GM21423 (cell line): ENCODE results near the gene CCDC71.

Experiments
- ATAC-seq: cut with Tn5 transposase; IDR thresholded peaks from one replicate; pipeline ENCODE4 v1.9.1; 2021; ENCODE audit warnings: mild to moderate bottlenecking, moderate library complexity; ENCODE audit not compliant: unreplicated experiment

Gene CCDC71

DNA sequence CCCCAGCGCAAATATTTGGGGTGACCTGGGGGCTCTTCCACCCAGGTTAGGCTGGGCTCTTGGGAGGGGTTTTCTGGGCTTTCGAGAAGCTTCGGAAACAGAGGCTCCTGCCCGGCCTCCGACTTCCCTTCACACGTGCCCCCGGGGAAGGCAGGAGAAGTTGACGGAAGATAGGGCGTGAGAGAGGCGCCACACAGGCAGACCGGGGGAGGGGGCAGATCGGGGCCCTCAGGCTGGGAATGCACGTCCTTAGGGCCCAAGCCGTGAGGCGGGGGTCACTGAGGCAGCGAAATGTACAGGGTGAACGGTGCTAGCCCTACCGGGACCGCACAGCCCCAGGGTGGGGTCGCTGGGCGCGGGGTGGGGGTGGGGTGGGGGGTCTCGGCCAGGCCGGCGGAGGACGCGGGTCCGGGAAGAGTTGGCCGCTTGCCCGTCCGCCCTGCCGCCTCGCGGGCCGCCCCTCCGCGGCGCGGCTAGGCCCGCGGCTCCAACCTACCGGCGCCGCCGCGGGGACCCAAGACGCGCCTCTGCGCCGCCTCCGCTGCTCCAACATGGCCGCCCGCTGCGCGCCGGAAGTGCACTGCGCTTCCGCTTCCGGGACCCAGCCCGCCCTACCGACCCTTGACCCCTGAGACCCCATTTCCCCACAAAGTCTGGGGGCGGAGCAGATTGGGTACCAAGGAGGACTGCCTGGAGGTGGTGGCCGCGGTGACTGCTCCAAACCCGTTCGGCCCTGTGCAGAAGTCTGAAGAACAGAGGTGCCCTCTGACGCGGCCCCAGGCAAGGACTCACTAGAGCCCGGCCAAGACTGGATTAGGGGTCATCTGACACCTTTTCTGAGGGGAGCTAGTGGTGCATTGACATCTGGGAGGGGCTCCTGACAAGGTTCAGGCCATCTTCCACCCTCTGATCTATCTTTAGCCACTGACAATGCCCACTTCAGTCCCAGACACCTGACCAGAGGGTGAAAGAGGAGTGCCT, at the start of gene CCDC71:
CCDC71 (minus strand) TSS at position 561 of the 981 bp plus-strand sequence. CDS start 2,123 bp downstream, outside the sequence.
- no peak for ATAC-seq

DNA sequence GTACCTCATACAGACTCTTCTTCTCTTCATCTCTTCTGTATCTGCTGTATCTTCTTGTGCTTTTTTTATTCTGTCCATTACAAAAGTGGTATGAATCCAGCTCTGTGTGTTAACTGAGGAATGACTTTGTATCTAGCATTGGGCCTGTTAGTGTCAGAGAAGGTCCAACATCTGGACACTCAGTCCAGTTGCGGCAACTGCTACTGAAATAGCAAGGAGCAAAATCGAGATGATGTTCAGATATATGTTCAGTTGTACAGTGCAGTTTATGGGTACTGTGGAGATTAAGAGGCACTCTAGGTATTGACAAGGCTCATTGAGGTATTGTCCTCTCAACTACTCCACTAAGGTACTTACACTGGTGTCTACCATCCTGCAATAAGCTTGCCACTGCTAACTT, 47.9 kb upstream of the CCDC71 start:
- ATAC-seq, result no peak

DNA sequence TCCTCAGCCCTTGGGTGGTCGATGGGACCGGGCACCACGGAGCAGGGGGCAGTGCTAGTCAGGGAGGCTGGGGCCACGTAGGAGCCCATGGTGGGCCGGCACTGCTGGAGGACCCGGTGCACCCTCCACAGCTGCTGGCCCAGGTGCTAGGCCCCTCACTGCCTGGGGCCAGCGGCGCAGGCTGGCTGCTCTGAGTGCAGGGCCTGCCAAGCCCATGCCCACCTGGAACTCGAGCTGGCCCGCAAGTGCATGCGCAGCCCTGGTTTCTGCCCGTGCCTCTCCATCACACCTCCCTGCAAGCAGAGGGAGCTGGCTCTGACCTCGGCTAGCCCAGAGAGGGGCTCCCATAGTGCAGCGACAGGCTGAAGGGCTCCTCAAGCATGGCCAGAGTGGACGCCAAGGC, 47.4 kb upstream of the CCDC71 start:
- ATAC-seq, result no peak

DNA sequence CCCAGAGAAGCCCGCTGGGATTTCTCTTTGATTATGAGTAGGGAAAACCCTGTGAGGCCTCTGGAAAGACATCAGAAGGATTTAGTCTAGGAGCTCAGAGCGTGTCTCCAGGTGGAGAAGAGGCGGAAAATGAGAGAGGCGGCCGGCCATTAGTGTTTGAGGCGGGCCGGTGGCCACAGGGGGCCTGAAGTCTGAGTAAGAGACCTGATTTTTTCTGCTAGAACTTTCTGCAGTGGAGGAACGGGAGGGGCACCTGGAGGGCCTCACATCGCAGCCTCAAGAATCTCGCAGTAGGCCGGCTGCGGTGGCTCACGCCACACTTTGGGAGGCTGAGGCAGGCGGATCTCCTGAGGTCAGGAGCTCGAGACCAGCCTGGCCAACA, 33.8 kb upstream of the CCDC71 start:
- ATAC-seq, result no peak

DNA sequence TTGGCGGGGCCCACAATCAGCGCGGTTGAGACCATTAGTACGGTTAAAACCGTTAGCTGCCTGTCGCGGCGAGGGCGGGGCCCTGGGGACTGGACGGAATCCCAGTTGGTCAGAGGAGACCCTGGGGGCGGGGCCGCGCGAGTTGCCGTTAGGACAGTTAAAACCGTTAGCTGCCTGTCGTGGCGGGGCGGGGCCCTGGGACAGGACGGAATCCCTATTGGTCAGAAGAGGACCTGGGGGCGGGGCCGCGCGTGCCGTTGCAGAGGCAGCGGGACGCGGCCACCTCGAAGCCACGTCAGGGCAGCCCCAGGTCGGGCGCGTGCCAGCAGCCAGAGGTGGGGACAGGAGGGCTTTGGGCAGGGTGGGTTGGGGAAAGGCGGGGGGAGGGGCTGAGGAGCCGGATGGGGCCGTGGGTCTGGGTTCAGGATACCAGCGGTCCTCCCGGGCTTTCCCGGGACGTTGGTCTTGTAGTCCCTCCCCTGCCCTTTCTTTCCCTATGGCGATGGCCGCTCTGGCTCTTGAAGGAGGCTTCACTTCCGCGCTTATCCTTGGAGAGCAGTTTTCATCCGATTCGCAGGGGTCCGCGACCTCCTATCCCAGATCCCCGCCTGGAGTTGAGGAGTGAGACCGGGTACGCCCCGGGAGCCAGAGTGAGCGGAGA, 33.2 kb upstream of the CCDC71 start:
- no peak for ATAC-seq

DNA sequence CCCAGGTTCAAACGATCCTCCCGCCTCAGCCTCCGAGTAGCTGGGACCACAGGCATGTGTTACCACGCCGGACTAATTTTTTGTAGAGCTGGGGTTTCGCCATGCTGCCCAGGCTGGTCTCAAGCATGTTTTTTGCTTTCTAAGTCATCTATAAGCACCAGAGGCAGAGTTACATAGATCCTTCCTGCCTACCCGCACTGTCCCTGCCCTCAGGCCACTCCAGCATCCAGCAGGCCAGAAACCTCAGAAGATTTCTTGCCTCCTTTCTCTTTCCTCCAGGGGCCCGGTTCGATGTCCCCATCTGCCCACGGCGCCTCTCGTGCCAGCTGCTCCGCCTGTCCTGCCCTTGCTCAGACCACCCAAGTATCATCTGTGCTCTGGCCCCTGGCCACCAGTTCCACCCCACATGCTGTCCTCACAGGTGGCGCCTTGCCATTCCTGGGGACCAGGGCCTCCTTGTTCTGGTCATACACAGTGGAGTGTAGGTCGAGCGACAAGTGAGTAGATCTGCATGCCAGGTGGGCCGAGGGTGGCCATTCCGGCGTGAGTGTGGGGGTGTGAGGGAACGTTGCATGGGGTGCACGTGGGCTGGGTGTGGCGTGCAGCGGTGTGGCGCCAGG, 32.6 kb upstream of the CCDC71 start:
- no peak for ATAC-seq

DNA sequence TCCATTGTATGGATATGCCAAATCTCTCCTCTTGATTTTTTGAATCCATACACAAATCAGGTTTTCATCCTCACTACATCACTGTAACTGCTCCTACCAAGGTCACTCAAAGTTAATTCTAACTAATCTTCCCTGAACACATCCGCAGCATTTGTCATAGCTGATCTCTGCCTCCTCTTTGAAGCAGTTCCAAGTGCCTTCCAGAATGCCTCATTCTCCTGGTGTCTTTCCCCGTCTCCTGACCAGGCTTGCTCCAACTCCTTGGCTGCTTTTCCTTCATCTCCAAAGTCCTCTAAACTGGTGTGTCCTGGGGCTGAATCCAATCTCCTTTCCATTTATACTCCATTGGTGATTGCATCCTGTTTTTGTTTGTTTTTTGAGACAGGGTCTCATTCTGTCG, 32.0 kb upstream of the CCDC71 start:
- no peak for ATAC-seq

DNA sequence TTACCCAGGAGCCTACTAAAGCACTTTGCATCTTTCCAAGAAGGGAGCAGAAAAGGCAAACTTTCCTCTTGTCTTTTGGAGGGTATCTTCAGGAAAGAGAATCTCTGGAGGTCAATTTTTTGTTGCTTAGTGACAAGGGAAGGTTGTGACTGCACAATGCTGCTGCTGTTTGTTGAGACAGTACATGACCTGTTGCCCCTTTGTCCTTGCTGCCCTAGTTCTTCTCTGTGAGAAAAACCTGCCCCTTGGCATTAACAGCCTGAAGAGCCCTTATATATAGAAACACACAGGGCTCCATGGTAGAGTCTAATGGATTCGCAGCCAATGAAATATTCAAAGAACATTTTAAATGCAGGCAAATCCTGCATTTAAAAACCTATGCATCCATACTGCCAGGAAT, 25.6 kb upstream of the CCDC71 start:
- ATAC-seq, result no peak

DNA sequence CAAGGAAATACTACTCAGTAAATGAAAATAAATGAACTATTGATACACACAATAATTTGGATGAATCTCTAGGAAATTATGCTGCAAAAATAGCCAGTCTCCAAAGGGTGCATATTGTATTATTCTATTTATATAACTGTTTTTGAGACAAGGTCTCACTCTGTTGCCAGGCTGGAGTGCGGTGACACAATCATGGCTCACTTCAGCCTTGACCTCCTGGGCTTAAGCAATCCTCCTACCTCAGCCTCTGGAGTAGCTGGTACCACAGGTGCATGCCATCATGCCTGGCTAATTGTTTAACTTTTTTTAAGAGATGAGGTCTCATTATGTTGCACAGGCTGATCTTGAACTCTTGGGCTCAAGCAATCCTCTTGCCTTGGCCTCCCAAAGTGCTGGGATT, 17.7 kb upstream of the CCDC71 start:
- no peak for ATAC-seq

DNA sequence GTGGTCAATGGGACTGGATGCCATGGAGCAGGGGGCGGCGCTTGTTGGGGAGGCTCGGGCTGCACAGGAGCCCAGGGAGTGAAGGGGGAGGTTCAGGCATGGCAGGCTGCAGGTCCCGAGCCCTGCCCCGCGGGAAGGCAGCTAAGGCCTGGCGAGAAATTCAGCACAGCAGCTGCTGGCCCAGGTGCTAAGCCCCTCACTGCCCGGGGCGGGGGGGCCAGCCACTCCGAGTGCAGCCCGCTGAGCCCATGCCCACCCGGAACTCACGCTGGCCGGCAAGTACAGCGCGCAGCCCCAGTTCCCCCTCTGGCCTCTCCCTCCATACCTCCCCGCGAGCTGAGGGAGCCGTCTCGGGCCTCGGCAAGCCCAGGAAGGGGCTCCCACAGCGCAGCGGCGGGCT, 16.6 kb upstream of the CCDC71 start:
- ATAC-seq, result no peak

DNA sequence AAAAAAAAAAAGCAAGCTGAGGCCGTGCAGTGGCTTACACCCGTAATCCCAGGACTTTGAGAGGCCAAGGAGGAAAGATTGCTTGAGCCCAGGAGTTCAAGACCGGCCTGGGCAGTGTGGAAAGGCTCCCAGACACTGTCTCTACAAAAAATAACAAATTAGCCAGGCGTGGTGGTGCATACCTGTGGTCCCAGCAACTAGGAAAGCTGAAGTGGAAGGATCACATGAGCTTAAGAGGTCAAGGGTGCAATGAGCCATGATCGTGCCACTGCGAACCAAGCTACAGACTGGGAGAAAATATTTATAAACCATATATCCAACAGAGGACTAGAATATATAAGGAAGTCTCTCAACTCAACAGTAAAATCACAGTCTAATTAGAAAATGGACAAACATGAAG, 15.2 kb upstream of the CCDC71 start:
- no peak for ATAC-seq

DNA sequence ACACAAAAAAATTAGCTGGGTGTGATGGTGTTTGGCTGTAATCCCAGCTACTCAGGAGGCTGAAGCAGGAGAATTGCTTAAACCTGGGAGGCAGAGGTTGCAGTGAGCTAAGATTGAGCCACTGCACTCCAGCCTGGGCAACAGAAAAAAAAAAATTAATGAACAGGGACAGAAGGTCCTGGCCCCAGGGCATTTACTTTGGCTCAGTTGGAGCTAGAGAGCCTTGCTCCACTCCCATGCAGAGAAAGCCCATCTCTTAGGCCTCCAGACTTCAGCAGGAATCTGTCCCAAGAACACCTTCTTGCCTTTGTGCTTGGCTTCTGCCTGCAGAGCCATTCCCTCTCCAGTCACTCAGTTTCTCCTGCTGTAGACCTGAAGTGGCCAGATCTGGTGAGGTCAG, 14.0 kb upstream of the CCDC71 start:
- no peak for ATAC-seq

DNA sequence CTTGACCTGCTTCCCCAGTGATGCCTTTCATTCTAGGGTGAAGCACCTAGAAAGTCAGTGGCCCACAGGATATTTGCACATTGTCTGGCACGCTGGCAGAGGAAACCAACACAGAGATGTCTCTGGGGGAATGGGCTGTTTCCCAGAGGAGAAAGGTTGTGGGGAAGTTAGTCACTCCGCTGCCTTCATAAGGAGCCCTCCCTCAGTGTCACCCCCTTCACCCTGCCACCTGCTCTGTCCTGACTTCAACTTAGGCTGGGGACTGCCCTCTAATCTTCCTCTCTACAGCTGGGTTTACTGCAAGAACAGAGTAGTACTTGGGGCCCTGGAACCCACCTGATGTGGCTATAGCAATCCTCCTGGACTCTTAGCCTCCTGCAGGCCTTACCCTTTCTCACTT, 10.9 kb upstream of the CCDC71 start:
- ATAC-seq, result no peak

DNA sequence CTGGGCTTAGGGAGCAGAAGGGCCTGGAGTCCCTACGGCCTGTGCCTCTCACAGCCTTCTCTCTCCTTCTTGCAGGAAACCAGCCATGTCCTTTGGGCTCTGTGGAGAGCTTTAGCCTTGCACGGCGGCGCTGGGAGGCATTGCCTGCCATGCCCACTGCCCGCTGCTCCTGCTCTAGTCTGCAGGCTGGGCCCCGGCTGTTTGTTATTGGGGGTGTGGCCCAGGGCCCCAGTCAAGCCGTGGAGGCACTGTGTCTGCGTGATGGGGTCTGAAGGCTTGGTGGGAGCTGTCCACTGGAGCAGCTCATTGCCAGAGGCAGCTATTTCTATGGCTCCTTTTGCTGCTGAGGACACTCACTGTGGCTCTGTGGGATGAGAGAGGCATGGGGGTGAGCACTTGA, 9.4 kb upstream of the CCDC71 start:
- ATAC-seq, result no peak

DNA sequence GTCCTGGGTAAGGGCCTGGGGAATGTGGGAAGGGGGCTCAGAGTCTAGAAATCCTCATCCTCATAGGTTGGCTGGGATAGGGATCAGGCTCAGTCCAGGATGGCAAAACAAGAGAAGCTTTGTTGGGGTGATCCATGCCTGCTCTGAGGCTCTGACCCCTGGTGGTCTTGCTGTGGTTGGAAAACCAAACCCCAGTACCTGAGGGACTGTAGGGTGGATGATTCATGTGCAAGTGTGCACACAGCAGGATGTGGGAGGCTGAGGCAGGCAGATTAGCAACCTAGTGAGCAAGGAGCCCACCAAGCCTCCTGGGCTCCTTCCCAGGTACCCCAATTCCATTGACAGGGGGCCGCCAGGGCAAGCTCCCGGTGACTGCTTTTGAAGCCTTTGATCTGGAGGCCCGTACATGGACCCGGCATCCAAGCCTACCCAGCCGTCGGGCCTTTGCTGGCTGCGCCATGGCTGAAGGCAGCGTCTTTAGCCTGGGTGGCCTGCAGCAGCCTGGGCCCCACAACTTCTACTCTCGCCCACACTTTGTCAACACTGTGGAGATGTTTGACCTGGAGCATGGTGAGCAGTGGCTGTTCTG, 8.4 kb upstream of the CCDC71 start:
- no peak for ATAC-seq

DNA sequence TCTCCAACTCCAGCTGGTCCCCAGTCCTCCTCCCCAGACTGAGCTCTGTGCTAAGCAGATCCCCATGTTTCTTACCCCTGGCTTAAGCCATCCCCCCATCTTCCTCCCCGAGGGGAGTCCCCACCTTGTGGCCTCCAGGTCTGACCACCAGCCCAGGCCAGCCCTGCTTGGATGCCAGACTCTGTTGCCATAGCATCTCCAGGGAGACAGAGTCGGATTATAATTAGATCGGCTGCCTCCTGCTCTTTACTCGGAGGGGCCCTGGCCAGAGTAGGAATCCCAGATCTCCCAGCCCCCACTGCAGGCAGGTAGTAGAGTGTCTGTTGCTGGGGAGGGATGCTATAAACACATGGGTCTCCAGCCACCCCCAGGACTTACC, 7.7 kb upstream of the CCDC71 start:
- no peak for ATAC-seq

DNA sequence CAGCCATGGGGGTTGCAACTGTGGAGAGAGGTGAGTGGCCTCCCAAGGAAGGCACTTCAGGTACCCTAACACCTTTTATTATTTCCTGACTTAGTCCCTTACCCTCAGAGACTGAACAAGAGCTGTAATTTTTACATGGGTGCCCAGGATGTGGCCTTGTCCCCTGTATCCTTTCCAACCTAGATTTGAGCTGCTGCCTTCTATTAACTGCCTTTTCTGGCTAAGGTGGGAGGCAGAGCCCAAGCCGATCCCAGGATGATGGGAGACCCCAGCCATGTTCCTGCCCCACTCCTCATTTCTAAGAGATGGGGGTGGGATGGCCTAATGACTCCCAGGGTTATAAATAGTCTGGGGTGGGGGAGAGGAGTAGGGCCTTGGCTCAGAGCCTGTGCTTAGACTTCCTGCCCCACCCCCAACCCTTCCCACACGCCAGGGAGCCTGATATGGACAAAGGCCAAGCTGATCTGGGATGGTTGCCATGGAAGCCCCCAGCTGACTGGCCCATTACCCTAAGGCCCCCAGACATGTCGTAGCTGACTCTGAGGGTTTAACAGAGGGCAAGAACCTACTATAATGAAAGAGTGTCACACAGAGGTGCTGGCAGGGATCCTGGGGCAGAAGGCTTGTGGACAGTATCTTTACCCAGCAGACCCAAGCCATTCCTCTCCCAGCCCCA, 7.1 kb upstream of the CCDC71 start:
- no peak for ATAC-seq

DNA sequence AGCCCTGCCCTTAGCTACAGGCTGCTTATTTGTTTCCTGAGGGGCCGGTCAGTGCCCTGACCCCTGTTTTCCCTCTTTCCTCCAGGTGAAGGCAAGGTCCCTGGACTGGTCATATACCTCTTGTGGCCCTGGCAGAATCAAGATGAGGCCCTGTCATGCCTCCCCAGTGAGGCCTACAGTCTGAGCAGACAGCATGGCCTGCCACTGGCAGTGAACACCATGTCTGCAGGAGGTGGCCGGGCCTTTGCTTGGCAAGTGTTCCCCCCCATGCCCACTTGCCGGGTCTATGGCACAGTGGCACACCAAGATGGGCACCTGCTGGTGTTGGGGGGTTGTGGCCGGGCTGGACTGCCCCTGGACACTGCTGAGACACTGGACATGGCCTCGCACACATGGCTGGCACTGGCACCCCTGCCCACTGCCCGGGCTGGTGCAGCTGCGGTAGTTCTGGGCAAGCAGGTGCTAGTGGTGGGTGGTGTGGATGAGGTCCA, 6.5 kb upstream of the CCDC71 start:
- no peak for ATAC-seq

DNA sequence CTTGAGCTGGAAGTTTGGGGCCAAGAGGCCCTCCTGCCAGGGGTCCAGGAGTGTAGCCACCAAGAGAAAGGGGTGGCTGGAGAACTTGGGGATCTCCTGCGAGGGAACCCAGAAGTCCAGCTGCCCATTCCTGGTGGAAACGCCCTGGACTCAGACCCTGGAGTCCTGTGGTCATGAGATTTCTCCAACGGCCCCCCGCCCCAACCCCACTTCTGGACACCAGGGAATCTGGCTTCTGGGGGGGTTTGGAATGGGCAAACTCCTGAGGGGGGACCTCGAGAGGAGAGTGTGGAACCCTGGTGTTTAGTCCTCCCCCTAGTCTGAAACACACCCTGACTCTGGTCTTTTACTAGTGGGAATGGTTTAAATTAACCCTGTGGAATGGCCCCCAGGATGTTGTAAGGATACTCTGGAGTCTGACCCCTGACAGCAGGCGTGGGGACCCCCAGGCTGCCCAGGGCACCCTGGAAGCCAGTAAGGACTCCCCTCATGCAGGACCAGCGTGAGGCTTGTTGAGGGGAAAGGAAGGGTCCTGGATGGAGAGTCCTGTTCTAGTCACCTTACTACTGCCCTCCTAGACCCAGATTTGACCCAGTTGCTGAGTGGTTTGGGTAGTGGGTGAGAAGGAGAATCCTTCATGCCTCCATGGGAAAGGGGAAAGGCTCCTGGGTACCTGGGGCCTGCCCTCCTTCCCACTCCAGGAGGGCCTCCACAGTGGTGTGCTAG, 5.8 kb upstream of the CCDC71 start:
- ATAC-seq, result no peak

DNA sequence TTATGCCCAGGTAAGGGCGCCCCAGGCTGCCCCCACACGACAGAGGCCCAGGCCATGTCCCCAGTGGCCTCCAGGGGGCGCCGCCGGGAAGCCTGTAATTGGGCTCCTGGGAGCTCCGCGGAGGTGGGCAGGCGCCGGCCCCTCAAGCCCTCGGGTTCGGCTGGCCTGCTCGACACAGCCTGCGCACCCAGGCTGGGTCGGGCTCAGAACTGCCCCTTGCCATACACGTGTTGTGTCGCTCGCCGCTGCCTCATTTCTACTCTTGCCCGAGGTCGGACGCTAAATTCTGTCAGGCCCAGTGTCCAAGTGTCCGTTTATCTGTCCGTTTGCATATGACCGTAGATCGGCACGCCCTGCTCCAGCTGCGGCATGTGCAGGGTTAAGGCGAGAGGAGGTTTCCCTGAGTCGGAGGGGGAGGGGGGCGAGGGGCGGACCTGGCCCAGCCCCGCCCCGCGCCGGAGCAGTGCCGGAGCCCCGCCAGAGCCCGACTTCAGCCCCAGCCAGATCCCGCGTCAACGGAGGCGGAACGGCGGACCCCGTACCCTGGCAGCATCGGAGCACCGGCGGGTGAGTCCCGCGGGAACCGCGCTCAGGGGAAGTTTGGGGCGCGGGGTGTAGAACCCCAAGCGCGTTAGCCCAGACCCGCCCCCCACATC, 5.1 kb upstream of the CCDC71 start, which contains the start of gene KLHDC8B:
KLHDC8B (plus strand) TSS at position 480 of the 656 bp plus-strand sequence. CDS start 1,172 bp downstream, outside the sequence.
- ATAC-seq, result no peak
